PC-9 (cell line): ENCODE measurements around the gene CCR3. TPM values are rescaled to one million over a fixed set of nuclear protein-coding genes. Genes with fewer than 3 reads are reported as not detected.

ENCODE experiments used
- BruUV-seq: library from RNA; stranded (reverse); fragments of 400-500 nt; replicated peaks from 2 replicates; lab custom pipeline; 2021; lab: Mats Ljungman, UMichigan
- CTCF ChIA-PET: fragments of 300-600 bp; sonication (Branson Sonifier 250); formaldehyde crosslinking; loops from one replicate; lab custom pipeline; 2022; ENCODE audit warnings: antibody characterized with exemption; lab: Charles Lee
- POLR2A ChIA-PET: fragments of 300-600 bp; sonication (Branson Sonifier 250); formaldehyde crosslinking; loops from one replicate; lab custom pipeline; 2022; ENCODE audit warnings: antibody characterized with exemption; ENCODE audit not compliant: unreplicated experiment; lab: Charles Lee
- DNase-seq, 2 experiments: peaks; one replicate each; pipeline versions ENCODE4 v3.0.0 to v3.0.0-alpha.2; 2015 to 2022; ENCODE audit warnings: mixed read lengths in 1 of 2
- H2AFZ ChIP-seq: fragments of 200-600 bp; sonication (generic); 2 replicates; pipeline ENCODE4 v1.8.1; 2017; ENCODE audit warnings: antibody characterized with exemption
- H3F3A ChIP-seq: fragments of 200-600 bp; sonication (generic); 2 replicates; pipeline ENCODE4 v1.8.1; 2017; ENCODE audit warnings: antibody characterized with exemption, mild to moderate bottlenecking, low read depth; ENCODE audit not compliant: insufficient read depth
- H3K27ac ChIP-seq: fragments of 200-600 bp; sonication (generic); 2 replicates; pipeline ENCODE4 v1.6.1; 2016; ENCODE audit warnings: mixed run types
- H3K27me3 ChIP-seq: fragments of 200-600 bp; sonication (generic); 2 replicates; pipeline ENCODE4 v1.6.1; 2016; ENCODE audit warnings: low read depth, mixed run types; ENCODE audit not compliant: insufficient read depth
- H3K36me3 ChIP-seq: fragments of 200-600 bp; sonication (generic); 2 replicates; pipeline ENCODE4 v1.6.1; 2016; ENCODE audit warnings: low read depth, mixed run types
- H3K4me1 ChIP-seq: fragments of 200-600 bp; sonication (generic); replicated peaks from 2 replicates; pipeline ENCODE4 v1.6.1; 2016; ENCODE audit warnings: mixed run types; ENCODE audit not compliant: insufficient read depth
- H3K4me2 ChIP-seq: fragments of 200-600 bp; sonication (generic); 2 replicates; pipeline ENCODE4 v1.6.1; 2017; ENCODE audit warnings: mixed run types
- H3K4me3 ChIP-seq: fragments of 200-600 bp; sonication (generic); 2 replicates; pipeline ENCODE4 v1.6.1; 2016; ENCODE audit warnings: mixed run types
- H3K79me2 ChIP-seq: fragments of 200-600 bp; sonication (generic); 2 replicates; pipeline ENCODE4 v1.6.1; 2017; ENCODE audit warnings: low read depth, mixed run types
- H3K9me2 ChIP-seq: fragments of 200-600 bp; sonication (generic); 2 replicates; pipeline ENCODE4 v1.8.1; 2017; ENCODE audit warnings: mild to moderate bottlenecking; ENCODE audit not compliant: insufficient read depth
- H3K9me3 ChIP-seq: fragments of 200-600 bp; sonication (generic); 2 replicates; pipeline ENCODE4 v1.8.1; 2016; ENCODE audit warnings: low read depth; ENCODE audit not compliant: insufficient read depth
- H4K20me1 ChIP-seq: fragments of 200-600 bp; sonication (generic); 2 replicates; pipeline ENCODE4 v1.8.1; 2017; ENCODE audit not compliant: insufficient read depth
- CTCF ChIP-seq: fragments of 200-600 bp; sonication (generic); conservative IDR thresholded peaks from 2 replicates; pipeline ENCODE4 v1.6.1; 2017; ENCODE audit warnings: mixed run types, antibody characterized with exemption, mild to moderate bottlenecking, moderate library complexity
- EZH2 ChIP-seq: fragments of 200-600 bp; sonication (generic); IDR thresholded peaks from 2 replicates; pipeline ENCODE4 v1.8.0; 2017; ENCODE audit warnings: antibody characterized with exemption, low read depth
- intact Hi-C: fragments of 100-400 bp; cut with micrococcal nuclease; formaldehyde crosslinking; loops from one replicate; pipeline ENCODE4 v1.10.0; 2022; ENCODE audit not compliant: unreplicated experiment
- total RNA-seq: library from RNA; stranded (reverse); gene quantifications from 2 replicates; pipeline ENCODE4 v1.2.3, GENCODE V29; 2021

CCR3 gene
- total RNA-seq, 1 experiment from 2014 or later: 3.1 TPM

- Histone ChIP-seq H2AFZ (no peak overlapping the region), H3K9me2 (no peaks in the 10 kb centered on the region), H3K4me1 (peaks cover 3% of the 10 kb centered on the region; the same call in 1 of the 2 replicates), H3K27me3 (no peaks in the 10 kb centered on the region), H3K4me2 (no peak overlapping the region), H3K27ac (no peak overlapping the region), H3K4me3 (no peak overlapping the region), H3K36me3 (no peaks in the 10 kb centered on the region), H3K9me3 (no peaks in the 10 kb centered on the region), H4K20me1 (no peaks in the 10 kb centered on the region), H3K79me2 (no peaks in the 10 kb centered on the region), H3F3A (no peaks in the 10 kb centered on the region)
- no TSS peak for BruUV-seq
- ChIA-PET CTCF (interaction anchor here (0.8 kb wide), 1 partner anchor 8 kb away, joined by 4 read pairs; no protein-coding TSS in a partner anchor), POLR2A (no interaction called here)
- no peak for TF ChIP-seq EZH2
- peak; percentile 56 for TF ChIP-seq CTCF
- intact Hi-C loops: loop anchor here (5.0 kb wide), 1 partner anchor 166 kb away; no protein-coding TSS in a partner anchor
- peak in 1 of 2 experiments; percentile 55 for DNase-seq
Measured at GRCh38 chr3:46276497-46277099, 34.3 kb downstream of the CCR3 start.

- Histone ChIP-seq H3K9me2 (no peaks in the 10 kb centered on the region), H3K79me2 (no peaks in the 10 kb centered on the region), H3K9me3 (no peaks in the 10 kb centered on the region), H4K20me1 (no peaks in the 10 kb centered on the region), H3K4me2 (no peak overlapping the region), H3K4me1 (peaks cover 3% of the 10 kb centered on the region; the same call in 1 of the 2 replicates), H3K36me3 (no peaks in the 10 kb centered on the region), H3K27ac (no peak overlapping the region), H3K27me3 (no peaks in the 10 kb centered on the region), H3K4me3 (no peak overlapping the region), H2AFZ (no peak overlapping the region), H3F3A (no peaks in the 10 kb centered on the region)
- no TSS peak for BruUV-seq
- ChIA-PET POLR2A (no interaction called here), CTCF (no interaction called here)
- TF ChIP-seq EZH2 (no peak), CTCF (no peak)
- intact Hi-C loops: loop anchor here (5.0 kb wide), 1 partner anchor 165 kb away; no protein-coding TSS in a partner anchor
- no peak for DNase-seq
Measured at GRCh38 chr3:46277476-46277875, 35.2 kb downstream of the CCR3 start.

- Histone ChIP-seq H3K9me3 (no peaks in the 10 kb centered on the region), H4K20me1 (no peaks in the 10 kb centered on the region), H3F3A (no peaks in the 10 kb centered on the region), H3K9me2 (no peaks in the 10 kb centered on the region), H3K4me3 (no peak overlapping the region), H2AFZ (no peak overlapping the region), H3K4me1 (peaks cover 3% of the 10 kb centered on the region; the same call in 1 of the 2 replicates), H3K36me3 (no peaks in the 10 kb centered on the region), H3K27me3 (no peaks in the 10 kb centered on the region), H3K79me2 (no peaks in the 10 kb centered on the region), H3K4me2 (no peak overlapping the region), H3K27ac (no peak overlapping the region)
- ChIA-PET CTCF (no interaction called here), POLR2A (no interaction called here)
- DNase-seq: no peak
- intact Hi-C loops: loop anchor here (5.0 kb wide), 1 partner anchor 163 kb away; no protein-coding TSS in a partner anchor
- BruUV-seq: no TSS peak
- TF ChIP-seq EZH2: no peak
- no peak for TF ChIP-seq CTCF
Measured at GRCh38 chr3:46278816-46279672, 36.8 kb downstream of the CCR3 start.
